Hepatocyte (in vitro differentiated cells): ENCODE data around the gene ALG1L2. TPM values are rescaled to one million over a fixed set of nuclear protein-coding genes. Genes with fewer than 3 reads are reported as not detected.
A peak's percentile ranks its signal among the peaks of the same experiment; 100 is the strongest.
"Not testable (repeated sequence)": the region's sequence is repeated elsewhere in the genome, so short reads cannot be mapped to it uniquely, and the experiment has no call there.

ENCODE experiments used
- DNase-seq: peaks from one replicate; pipeline ENCODE4 v3.0.0-alpha.2; 2016; ENCODE audit warnings: low spot score
- H2AFZ ChIP-seq: fragments of 200-600 bp; sonication (generic); 2 replicates; pipeline ENCODE4 v1.6.0; 2016; ENCODE audit warnings: antibody characterized with exemption, mild to moderate bottlenecking
- H3K27ac ChIP-seq: fragments of 200-600 bp; sonication (generic); 2 replicates; pipeline ENCODE4 v1.5.1; 2016; ENCODE audit warnings: mild to moderate bottlenecking
- H3K27me3 ChIP-seq: fragments of 200-600 bp; sonication (generic); 2 replicates; pipeline ENCODE4 v1.6.1; 2016
- H3K36me3 ChIP-seq: fragments of 200-600 bp; sonication (generic); replicated peaks from 2 replicates; pipeline ENCODE4 v1.5.1; 2016; ENCODE audit warnings: low read depth; ENCODE audit not compliant: insufficient read depth
- H3K4me1 ChIP-seq: fragments of 200-600 bp; sonication (generic); 2 replicates; pipeline ENCODE4 v1.5.1; 2016; ENCODE audit warnings: mild to moderate bottlenecking, moderate library complexity; ENCODE audit not compliant: insufficient read depth
- H3K4me2 ChIP-seq: fragments of 200-600 bp; sonication (generic); 2 replicates; pipeline ENCODE4 v1.6.0; 2016
- H3K4me3 ChIP-seq: fragments of 200-600 bp; sonication (generic); 2 replicates; pipeline ENCODE4 v1.5.1; 2016; ENCODE audit warnings: mild to moderate bottlenecking
- H3K79me2 ChIP-seq: fragments of 200-600 bp; sonication (generic); 2 replicates; pipeline ENCODE4 v1.6.0; 2017; ENCODE audit warnings: mild to moderate bottlenecking
- H3K9me2 ChIP-seq: fragments of 200-600 bp; sonication (generic); replicated peaks from 2 replicates; pipeline ENCODE4 v1.6.0; 2017; ENCODE audit warnings: mild to moderate bottlenecking; ENCODE audit not compliant: insufficient read depth
- H3K9me3 ChIP-seq: fragments of 200-600 bp; sonication (generic); 2 replicates; pipeline ENCODE4 v1.5.1; 2016; ENCODE audit warnings: low read depth, mild to moderate bottlenecking
- H4K20me1 ChIP-seq: fragments of 200-600 bp; sonication (generic); 2 replicates; pipeline ENCODE4 v1.6.0; 2016; ENCODE audit warnings: mild to moderate bottlenecking; ENCODE audit not compliant: insufficient read depth, poor library complexity, severe bottlenecking
- EZH2 ChIP-seq: fragments of 200-600 bp; sonication (generic); IDR thresholded peaks from 2 replicates; pipeline ENCODE4 v1.6.1; 2016; ENCODE audit warnings: antibody characterized with exemption, mild to moderate bottlenecking, borderline replicate concordance
- EZH2phosphoT487 ChIP-seq: fragments of 200-600 bp; sonication (generic); IDR thresholded peaks from one replicate; pipeline ENCODE4 v1.6.1; 2018; ENCODE audit warnings: antibody characterized with exemption, mild to moderate bottlenecking, low read depth, moderate library complexity; ENCODE audit not compliant: unreplicated experiment, severe bottlenecking
- WGBS: methylation state at CpG from one replicate; pipeline ENCODE4 v1.1.6; 2016; ENCODE audit warnings: low lambda C conversion rate; ENCODE audit errors: missing lambda C conversion rate; 5-methylcytosine and 5-hydroxymethylcytosine counted together
- polyA plus RNA-seq: library from polyadenylated mRNA; unstranded; fragments of >200 nt; fragmentation: Nextera tagmentation; extraction: Ambion mirVana; gene quantifications from 2 replicates; pipeline ENCODE4 v1.2.1, GENCODE V29; 2016
- total RNA-seq: library from RNA; depleted of rRNA; stranded (reverse); fragments of >200 nt; gene quantifications from 2 replicates; pipeline ENCODE4 v1.2.3, GENCODE V29; 2014
- TF ChIP-seq, protein P1 (sequence below): fragments of 200-600 bp; sonication (generic); IDR thresholded peaks from 2 replicates; pipeline ENCODE4 v1.5.1; 2016; ENCODE audit warnings: antibody characterized with exemption, mild to moderate bottlenecking; ENCODE audit not compliant: poor library complexity

Gene ALG1L2
- total and polyA plus RNA-seq, 2 experiments from 2014 or later: 1.7 TPM; not detected in 1

DNA sequence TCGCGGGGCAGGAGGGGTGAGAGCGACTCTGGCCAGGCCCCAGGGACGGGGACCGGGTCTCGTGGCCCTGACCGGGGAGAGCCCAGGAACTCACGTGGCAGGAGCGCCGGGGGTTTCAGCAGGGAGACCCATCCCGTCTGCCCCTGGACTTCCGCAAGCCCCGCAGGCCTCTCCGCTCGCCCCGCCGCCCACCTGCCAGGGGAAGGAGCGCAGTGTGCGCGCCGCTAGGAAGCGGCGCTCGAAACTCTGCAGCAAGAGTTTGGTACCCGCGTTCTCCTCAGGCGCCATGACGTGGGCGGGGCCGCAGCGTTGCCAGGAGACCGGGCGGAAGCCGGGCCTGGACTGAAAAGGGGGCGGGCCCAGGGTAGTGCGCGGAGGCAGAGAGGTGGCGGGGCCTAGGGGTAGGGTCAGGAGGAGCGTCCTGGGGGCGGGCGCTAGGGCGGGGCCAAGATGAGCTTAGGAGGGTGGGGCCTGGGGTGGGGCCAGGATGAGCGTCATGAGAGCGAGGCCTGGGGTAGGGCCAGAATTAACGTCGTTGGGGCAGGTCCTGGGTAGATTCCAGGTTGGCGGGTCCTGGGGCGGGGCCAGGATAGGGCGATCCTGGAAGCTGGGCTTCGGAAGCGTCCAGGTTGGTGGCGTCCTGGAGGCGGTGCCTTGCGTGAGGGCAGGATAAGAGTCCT is 29.7 kb downstream of the ALG1L2 start:
- peak overlapping the region; percentile 45 for H2AFZ ChIP-seq

DNA sequence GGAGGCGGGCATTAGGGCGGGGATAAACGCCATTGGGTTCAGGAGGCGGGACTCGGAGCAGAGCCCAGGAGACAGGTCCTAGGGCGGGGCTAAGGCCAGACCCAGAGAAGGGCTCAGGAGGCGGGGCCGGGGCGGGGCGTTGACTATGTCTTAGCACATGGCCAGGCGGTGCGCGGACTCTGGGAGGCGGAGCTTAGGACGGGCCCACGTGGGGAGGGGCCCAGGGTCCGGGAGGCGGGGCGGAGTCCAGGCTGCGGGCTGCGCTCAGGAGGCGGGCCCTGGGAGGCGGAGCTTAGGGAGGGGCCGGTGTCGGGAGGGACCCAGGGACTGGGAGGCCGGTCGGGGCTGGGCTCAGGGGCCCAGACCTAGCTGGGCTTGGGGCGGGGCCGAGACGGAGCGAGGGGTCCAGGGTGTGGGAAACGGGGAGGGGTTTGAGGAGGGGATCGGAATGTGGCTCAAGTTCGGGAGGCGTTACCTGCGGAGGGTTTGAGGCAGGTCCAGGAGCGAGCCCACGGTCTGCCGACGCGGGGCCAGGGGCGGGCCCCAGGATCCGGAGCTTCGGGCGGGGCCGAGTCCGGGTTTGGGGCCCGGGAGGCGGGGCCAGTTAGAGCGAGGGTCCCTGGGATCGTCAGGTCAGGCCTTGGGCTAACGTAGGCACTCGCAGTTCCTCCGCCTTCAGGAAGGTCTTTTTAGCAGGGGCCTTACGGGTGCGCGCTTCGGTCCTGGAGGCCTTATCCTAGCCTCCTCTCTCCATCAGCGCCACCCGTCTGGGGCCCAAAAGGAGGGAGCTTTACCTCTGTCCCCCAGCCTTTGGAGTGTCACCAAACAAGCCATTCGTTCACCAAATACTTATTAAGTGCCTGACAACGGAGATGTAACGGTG is 30.5 kb downstream of the ALG1L2 start:
- H4K20me1 ChIP-seq, H3K9me2 ChIP-seq, H3K9me3 ChIP-seq, H3K4me1 ChIP-seq, H3K36me3 ChIP-seq, H3K79me2 ChIP-seq, H3K27me3 ChIP-seq: not testable (repeated sequence)
- 2% methylated on average over 14 of the region's 63 CpGs for WGBS
- H3K27ac ChIP-seq: peak overlapping the region; percentile 98
- H3K4me3 ChIP-seq: peak overlapping the region; percentile 75
- peak overlapping the region; percentile 86 for H3K4me2 ChIP-seq
- H2AFZ ChIP-seq: peak overlapping the region; percentile 81
- DNase-seq: peak; percentile 96

More for the DNA sequence above, 29.7 kb downstream of the ALG1L2 start:
- DNase-seq: peak; percentile 100
- no peaks in the 10 kb centered on the region for H4K20me1 ChIP-seq
- peak overlapping the region; percentile 93 for H3K27ac ChIP-seq
- H3K36me3 ChIP-seq: no peaks in the 10 kb centered on the region
- no peaks in the 10 kb centered on the region for H3K27me3 ChIP-seq
- no peaks in the 10 kb centered on the region for H3K9me2 ChIP-seq
- no peaks in the 10 kb centered on the region for H3K9me3 ChIP-seq
- TF ChIP-seq, protein P1, sequence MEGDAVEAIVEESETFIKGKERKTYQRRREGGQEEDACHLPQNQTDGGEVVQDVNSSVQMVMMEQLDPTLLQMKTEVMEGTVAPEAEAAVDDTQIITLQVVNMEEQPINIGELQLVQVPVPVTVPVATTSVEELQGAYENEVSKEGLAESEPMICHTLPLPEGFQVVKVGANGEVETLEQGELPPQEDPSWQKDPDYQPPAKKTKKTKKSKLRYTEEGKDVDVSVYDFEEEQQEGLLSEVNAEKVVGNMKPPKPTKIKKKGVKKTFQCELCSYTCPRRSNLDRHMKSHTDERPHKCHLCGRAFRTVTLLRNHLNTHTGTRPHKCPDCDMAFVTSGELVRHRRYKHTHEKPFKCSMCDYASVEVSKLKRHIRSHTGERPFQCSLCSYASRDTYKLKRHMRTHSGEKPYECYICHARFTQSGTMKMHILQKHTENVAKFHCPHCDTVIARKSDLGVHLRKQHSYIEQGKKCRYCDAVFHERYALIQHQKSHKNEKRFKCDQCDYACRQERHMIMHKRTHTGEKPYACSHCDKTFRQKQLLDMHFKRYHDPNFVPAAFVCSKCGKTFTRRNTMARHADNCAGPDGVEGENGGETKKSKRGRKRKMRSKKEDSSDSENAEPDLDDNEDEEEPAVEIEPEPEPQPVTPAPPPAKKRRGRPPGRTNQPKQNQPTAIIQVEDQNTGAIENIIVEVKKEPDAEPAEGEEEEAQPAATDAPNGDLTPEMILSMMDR: no peak
- no peak for TF ChIP-seq EZH2phosphoT487
- TF ChIP-seq EZH2: no peak
- H3K4me2 ChIP-seq: peak overlapping the region; percentile 90
- 1% methylated on average over 38 of the region's 54 CpGs for WGBS
- H3K4me1 ChIP-seq: no peaks in the 10 kb centered on the region
- H3K4me3 ChIP-seq: peak overlapping the region; percentile 65
- peaks cover 5% of the 10 kb centered on the region for H3K79me2 ChIP-seq

DNA sequence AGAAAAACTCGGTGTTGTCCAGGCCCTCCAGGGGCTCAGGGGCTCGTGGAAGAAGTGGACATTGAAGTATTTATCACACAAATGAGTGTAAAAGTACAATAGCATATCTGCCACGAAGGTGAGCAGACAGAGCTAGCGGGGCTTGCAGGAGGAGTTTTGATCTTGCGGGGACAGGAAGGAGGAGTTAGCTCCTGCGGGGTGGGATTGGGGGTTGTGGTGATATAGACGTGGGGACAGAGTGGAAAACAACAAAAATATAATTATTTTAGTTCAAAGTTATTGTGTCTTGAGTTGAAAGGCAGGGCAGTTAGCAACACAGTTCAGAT is 31.1 kb downstream of the ALG1L2 start:
- H3K9me2 ChIP-seq, H3K27me3 ChIP-seq, H3K9me3 ChIP-seq, H3K36me3 ChIP-seq, H3K4me1 ChIP-seq, H3K79me2 ChIP-seq, H4K20me1 ChIP-seq, DNase-seq: not testable (repeated sequence)
- WGBS: 6% methylated on average over 7 of the region's 7 CpGs
- H3K4me2 ChIP-seq: peak overlapping the region; percentile 86
- peak overlapping the region; percentile 81 for H2AFZ ChIP-seq
- H3K4me3 ChIP-seq: peak overlapping the region; percentile 75
- peak overlapping the region; percentile 98 for H3K27ac ChIP-seq

DNA sequence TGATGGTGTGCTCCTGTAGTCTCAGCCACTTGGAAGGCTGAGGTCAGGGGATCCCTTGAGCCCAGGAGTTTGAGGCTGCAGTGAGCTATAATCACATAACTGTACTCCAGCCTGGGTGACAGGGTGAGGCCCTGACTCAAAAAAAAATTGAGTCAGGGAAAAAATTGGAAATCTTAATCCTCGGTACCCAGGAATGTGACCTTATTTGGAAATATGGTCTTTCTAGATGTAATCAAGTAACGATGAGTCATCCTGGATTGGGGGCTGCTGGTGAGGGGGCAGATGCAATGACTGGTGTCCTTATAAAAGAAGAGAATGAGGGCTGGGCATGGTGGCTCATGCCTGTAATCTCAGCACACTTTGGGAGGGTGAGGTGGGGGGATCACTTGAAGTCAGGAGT is 33.8 kb downstream of the ALG1L2 start:
- not testable (repeated sequence) for H3K27me3 ChIP-seq, H3K9me3 ChIP-seq, H3K9me2 ChIP-seq, H3K79me2 ChIP-seq, H3K4me1 ChIP-seq, H3K4me3 ChIP-seq, H3K4me2 ChIP-seq, H4K20me1 ChIP-seq, H3K27ac ChIP-seq, H3K36me3 ChIP-seq, DNase-seq, H2AFZ ChIP-seq
- 81% methylated on average over 2 of the region's 2 CpGs for WGBS

DNA sequence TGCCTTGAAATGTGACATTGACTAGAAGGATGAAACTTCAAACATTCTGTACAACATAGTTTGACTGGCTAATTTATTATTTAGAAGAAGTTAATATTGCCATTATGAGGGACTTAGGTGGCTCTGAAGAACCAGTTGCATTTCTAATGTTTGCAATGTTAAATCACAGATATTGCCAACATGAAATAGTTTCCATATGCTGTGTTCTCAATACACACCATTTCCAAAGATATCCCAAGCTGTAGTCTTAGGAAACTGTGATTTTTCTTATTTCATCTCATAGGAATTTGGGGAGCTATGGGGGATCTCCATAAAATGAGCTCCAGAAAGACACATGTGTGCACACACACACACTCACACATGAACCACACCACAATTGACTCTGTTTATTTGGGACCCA is 36.3 kb downstream of the ALG1L2 start:
- no peaks in the 10 kb centered on the region for H3K9me2 ChIP-seq
- H3K4me2 ChIP-seq: no peak overlapping the region
- H3K27me3 ChIP-seq: no peaks in the 10 kb centered on the region
- DNase-seq: no peak
- no peak overlapping the region for H2AFZ ChIP-seq
- no peaks in the 10 kb centered on the region for H3K4me1 ChIP-seq
- H3K36me3 ChIP-seq: no peaks in the 10 kb centered on the region
- H3K79me2 ChIP-seq: no peaks in the 10 kb centered on the region
- H3K4me3 ChIP-seq: no peak overlapping the region
- H3K9me3 ChIP-seq: no peaks in the 10 kb centered on the region
- H4K20me1 ChIP-seq: no peaks in the 10 kb centered on the region
- TF ChIP-seq EZH2phosphoT487: no peak
- TF ChIP-seq, protein P1: no peak
- TF ChIP-seq EZH2: no peak
- no peak overlapping the region for H3K27ac ChIP-seq

DNA sequence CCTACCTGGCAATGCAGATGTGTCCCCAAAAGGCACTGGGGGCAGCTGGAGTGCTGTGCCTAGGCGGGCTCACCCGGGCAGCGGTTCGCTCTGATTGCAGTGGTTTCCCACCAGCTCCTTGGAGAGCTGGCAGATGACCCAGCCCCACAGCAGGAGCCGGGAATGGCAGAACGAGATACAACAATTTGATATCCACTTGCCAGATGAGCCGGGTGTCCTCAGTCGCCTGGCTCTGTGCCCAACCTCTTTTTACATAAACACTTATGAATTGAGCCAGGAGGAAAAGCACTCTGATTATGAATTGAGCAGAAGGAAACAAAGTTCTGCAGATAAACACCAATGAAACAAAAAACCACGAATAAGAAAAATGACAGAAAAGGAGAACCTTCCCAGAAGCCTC is 38.2 kb downstream of the ALG1L2 start:
- not testable (repeated sequence) for H3K79me2 ChIP-seq, H2AFZ ChIP-seq, H3K4me1 ChIP-seq, H4K20me1 ChIP-seq, H3K9me3 ChIP-seq, H3K27me3 ChIP-seq, H3K36me3 ChIP-seq, H3K4me3 ChIP-seq, H3K4me2 ChIP-seq, H3K9me2 ChIP-seq
- DNase-seq: peak; percentile 23
- WGBS: 64% methylated on average over 9 of the region's 9 CpGs
- H3K27ac ChIP-seq: peak overlapping the region; percentile 45

DNA sequence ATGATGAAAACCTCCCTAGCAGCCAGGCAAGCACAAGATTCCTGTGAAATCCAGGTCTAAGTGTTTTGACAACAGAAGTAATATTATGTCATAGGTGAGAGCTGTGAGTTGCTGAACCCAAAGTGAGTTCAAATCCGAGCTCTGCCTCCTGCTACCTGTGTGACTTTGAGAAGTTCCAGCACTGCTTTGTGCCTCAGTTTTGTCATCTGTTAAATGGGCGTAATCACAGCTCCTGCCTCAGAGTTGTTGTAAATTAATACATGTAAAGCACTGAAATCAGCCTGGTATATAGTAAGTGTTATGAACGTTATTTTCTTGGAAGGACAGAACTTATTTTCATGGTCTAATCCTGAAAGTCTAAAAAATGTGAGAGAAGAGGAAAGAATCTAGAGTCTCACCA is 38.7 kb downstream of the ALG1L2 start:
- H2AFZ ChIP-seq, H4K20me1 ChIP-seq, H3K4me3 ChIP-seq, H3K9me3 ChIP-seq, H3K36me3 ChIP-seq, H3K4me1 ChIP-seq, DNase-seq, H3K79me2 ChIP-seq, H3K27me3 ChIP-seq, H3K4me2 ChIP-seq, H3K9me2 ChIP-seq: not testable (repeated sequence)
- peak overlapping the region; percentile 45 for H3K27ac ChIP-seq
- WGBS: 92% methylated on average over 3 of the region's 3 CpGs
